ENCODE data around the gene ZBTB32.

The ZBTB32 gene

GRCh38 chr19:35696835-35697234 lies 7.5 kb upstream of the ZBTB32 start:
- no peak for DNase-seq

- DNase-seq, result peak; percentile 97 to 100
Measured at GRCh38 chr19:35702223-35703012, 1.9 kb upstream of the ZBTB32 start.

- DNase-seq, result no peak
Measured at GRCh38 chr19:35703343-35703742, 1.0 kb upstream of the ZBTB32 start.

- no peak for DNase-seq
Measured at GRCh38 chr19:35708391-35708790, 4.0 kb downstream of the ZBTB32 start.

- DNase-seq, result no peak
Measured at GRCh38 chr19:35710784-35711723, 6.7 kb downstream of the ZBTB32 start.

GRCh38 chr19:35712567-35713505 lies 8.5 kb downstream of the ZBTB32 start:
- DNase-seq, result no peak

- DNase-seq, result no peak
Measured at GRCh38 chr19:35713506-35713850, 9.1 kb downstream of the ZBTB32 start.

- no peak for DNase-seq
Measured at GRCh38 chr19:35713904-35714495, 9.6 kb downstream of the ZBTB32 start.

DNA sequence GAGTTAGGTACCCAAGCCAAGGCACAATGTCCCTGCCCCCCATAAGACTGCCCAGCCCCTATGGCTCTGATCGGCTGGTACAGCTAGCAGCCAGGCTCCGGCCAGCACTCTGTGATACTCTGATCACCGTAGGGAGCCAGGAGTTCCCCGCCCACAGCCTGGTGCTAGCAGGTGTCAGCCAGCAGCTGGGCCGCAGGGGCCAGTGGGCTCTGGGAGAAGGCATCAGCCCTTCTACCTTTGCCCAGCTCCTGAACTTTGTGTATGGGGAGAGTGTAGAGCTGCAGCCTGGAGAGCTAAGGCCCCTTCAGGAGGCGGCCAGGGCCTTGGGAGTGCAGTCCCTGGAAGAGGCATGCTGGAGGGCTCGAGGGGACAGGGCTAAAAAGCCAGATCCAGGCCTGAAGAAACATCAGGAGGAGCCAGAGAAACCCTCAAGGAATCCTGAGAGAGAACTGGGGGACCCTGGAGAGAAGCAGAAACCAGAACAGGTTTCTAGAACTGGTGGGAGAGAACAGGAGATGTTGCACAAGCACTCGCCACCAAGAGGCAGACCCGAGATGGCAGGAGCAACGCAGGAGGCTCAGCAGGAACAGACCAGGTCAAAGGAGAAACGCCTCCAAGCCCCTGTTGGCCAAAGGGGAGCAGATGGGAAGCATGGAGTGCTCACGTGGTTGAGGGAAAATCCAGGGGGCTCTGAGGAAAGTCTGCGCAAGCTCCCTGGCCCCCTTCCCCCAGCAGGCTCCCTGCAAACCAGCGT lies 10.4 kb downstream of the ZBTB32 start:
- DNase-seq, result no peak

GRCh38 chr19:35715355-35715809 lies 11.0 kb downstream of the ZBTB32 start:
- no peak for DNase-seq

GRCh38 chr19:35715981-35716800 lies 11.8 kb downstream of the ZBTB32 start:
- DNase-seq, result no peak

- peak; percentile 74 to 93 for DNase-seq
Measured at GRCh38 chr19:35716801-35717664, 12.7 kb downstream of the ZBTB32 start.

GRCh38 chr19:35717665-35718344 lies 13.4 kb downstream of the ZBTB32 start, which contains the start of gene KMT2B:
TSS of gene KMT2B (plus strand) at chr19:35718003. CDS start at chr19:35718019, 16 bp downstream.
- DNase-seq, result peak in 1 of 2 experiments; percentile 98

- DNase-seq, result no peak
Measured at GRCh38 chr19:35718345-35719041, 14.1 kb downstream of the ZBTB32 start.

DNA sequence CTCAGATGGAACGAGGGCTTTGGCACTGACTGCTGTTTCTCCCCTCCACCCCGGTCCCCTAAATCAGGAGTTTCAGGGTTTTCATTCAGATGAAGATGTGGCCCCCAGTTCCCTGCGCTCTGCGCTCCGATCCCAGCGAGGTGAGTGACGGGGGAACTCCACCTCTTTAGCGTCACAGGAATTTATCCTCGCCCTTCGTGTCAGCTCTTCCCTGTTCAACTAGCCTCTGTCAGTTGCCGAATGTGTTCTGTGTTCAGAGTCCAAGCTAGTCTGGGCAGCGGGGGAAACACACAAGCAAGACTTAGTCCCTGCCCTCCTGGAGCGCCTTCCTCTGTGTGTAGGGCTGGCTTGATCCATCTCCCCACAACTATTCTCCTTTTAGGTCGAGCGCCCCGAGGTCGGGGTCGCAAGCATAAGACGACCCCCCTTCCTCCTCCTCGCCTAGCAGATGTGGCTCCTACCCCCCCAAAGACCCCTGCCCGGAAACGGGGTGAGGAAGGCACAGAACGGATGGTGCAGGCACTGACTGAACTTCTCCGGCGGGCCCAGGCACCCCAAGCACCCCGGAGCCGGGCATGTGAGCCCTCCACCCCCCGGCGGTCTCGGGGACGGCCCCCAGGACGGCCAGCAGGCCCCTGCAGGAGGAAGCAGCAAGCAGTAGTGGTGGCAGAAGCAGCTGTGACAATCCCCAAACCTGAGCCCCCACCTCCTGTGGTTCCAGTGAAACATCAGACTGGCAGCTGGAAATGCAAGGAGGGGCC lies 15.2 kb downstream of the ZBTB32 start:
- no peak for DNase-seq

- no peak for DNase-seq
Measured at GRCh38 chr19:35720163-35720524, 15.8 kb downstream of the ZBTB32 start.

DNA sequence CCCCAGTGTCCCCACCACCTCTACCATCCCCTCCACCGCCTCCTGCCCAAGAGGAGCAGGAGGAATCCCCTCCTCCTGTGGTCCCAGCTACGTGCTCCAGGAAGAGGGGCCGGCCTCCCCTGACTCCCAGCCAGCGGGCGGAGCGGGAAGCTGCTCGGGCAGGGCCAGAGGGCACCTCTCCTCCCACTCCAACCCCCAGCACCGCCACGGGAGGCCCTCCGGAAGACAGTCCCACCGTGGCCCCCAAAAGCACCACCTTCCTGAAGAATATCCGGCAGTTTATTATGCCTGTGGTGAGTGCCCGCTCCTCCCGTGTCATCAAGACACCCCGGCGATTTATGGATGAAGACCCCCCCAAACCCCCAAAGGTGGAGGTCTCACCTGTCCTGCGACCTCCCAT lies 16.3 kb downstream of the ZBTB32 start:
- no peak for DNase-seq

Data from NCI-H446 (cell line).